Peyer's patch (tissue), 4 donors: ENCODE data around the gene LCP2.

Experiments used
- CTCF ChIP-seq, 6 experiments: fragments of 450-650 bp in 4 of 6; fragments of 200-600 bp in 2 of 6; sonication (generic) in 1 of 6; IDR thresholded peaks; one replicate each; pipeline ENCODE4 v1.5.1; 2017 to 2019; ENCODE audit warnings: antibody characterized with exemption in 6 of 6, mild to moderate bottlenecking in 3 of 6, moderate library complexity in 1 of 6
- POLR2A ChIP-seq, 2 donors: fragments of 450-650 bp; IDR thresholded peaks; one replicate each; pipeline ENCODE4 v1.5.1; 2017; ENCODE audit warnings: antibody characterized with exemption in 2 of 2, mild to moderate bottlenecking in 2 of 2, moderate library complexity in 2 of 2

- TF ChIP-seq POLR2A (IDR thresholded peaks at IDR 0.05) (no peak), CTCF (IDR thresholded peaks at IDR 0.05) (no peak)
These were observed 39.6 kb upstream of the LCP2 start for GRCh38 chr5:170337045-170337733.
